GM19455 (cell line): ENCODE data around the gene VAV2.

ENCODE experiments used
- ATAC-seq: cut with Tn5 transposase; IDR thresholded peaks from one replicate; pipeline ENCODE4 v1.9.1; 2021; ENCODE audit not compliant: unreplicated experiment

Gene VAV2

DNA sequence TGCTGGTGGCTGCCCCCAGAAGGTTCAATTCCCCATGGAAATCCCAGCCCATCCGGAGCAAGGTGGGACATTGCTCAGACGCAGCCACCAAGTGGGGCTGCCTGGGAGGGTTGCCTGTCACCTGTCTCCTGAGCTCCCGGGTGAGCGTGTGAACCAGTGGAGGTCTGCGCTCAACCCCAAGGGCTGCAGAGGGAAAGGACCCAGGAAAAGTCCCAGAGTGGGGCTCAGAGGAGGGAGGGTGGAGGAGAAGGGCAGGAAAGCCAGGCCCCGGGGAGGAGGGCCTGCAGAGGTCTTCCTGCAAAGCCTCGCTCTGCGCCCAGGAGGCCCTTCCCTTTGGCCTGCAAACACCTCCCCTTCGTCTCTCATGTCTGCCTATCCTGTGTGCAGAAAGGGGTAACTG lies 134.5 kb downstream of the VAV2 start:
- ATAC-seq, result no peak

DNA sequence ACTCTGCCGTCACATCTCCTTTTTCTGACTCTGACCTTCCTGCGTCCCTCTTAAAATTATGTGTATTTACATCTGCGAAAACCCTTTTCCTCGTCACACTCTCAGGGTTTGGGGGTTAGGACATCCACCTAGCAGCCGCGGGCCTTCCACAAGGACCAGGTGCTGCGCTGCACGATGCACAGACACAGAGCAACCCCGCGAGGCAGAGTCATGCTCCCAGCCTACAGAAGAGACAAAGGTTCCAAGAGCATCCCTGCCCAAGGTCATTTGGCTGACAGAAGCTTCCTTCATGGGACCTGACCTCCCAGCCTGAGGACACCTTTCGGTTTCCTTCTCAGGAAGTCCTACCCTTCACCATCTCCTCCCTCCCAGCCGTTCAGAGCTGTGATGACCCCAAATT lies 135.3 kb downstream of the VAV2 start:
- ATAC-seq, result no peak

DNA sequence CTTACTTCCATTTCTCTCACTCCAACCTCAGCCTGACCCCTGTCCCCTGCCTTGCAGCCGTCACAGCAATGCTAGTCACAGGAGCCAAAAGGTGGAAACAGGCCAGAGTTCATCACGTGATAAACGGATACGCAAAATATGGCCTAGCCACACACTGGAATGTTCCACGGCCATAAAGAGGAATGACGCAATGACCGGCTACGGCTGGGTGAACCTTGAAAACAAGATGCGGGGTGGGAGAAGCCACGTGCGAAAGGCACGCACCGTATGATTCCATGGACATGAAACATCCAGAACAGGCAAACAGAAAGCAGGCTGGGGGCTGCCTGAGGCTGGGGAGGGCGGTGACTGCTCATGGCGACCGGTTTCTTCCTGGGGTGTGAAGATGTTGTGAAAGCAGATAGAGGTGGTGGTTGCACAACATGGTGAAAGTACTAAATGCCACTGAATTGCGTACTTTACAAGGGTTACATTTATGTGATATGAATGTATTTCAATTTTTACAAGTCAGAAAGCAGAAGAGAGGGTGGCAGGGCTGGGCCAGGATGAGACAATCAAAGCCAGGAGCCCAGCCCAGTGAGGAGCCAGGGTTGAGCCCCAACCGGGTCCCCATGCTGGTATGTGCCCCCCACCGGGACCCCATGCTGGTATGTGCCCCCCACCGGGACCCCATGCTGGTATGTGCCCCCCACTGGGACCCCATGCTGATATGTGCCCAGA lies 136.2 kb downstream of the VAV2 start:
- no peak for ATAC-seq

DNA sequence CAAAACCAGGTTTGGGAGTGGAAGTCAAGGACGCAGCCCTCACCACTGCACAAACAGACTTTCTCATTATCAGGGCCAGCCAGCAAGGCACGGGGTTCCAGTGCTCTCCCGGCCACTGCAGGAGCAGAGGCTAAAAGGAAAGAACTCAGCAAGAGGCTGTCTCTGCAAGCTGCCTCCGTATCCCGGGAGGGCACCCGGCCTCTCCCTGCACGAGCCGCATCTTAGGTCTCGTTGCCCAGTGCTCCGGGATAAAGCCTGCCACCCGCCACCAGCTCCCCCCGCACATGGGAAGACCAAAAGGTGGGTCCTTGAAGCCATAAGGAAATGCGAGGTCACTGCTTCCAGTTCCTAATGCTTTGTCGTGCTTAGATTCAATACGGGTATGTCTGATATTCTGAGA lies 136.8 kb downstream of the VAV2 start:
- ATAC-seq, result no peak

DNA sequence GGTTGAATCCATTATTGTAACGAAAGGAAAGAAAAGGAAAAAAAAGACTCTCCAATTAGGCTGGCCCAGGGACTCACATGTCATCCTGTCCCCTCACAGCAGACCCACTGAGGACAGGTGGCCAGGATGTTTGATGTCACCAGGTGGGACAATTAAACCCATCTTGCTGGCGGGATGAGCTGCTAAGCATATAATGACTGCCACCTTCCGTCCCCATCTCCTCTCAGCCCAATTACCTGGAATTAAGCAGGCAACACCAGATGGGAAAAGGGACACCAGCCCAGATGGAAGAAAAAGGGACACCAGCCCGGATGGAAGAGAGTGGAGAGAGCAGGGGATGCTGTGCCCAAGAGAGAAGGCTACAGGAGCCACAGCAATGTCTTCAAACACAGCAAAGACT lies 137.4 kb downstream of the VAV2 start:
- ATAC-seq, result no peak

DNA sequence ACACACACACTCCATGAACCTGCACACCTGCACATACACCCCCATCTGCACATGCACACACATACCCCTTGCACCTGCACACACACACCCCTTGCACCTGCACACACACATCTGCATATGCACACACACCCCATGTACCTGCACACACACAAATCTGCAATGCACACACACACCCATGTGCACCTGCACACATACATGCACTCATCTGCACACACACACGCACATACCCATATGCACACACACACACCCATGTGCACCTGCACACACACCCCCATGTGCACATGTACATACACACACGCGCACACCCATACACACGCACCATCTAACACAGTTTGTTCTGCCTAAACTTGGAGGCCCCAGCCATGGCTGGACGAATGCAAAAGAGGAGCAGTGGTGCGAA lies 138.1 kb downstream of the VAV2 start:
- no peak for ATAC-seq

DNA sequence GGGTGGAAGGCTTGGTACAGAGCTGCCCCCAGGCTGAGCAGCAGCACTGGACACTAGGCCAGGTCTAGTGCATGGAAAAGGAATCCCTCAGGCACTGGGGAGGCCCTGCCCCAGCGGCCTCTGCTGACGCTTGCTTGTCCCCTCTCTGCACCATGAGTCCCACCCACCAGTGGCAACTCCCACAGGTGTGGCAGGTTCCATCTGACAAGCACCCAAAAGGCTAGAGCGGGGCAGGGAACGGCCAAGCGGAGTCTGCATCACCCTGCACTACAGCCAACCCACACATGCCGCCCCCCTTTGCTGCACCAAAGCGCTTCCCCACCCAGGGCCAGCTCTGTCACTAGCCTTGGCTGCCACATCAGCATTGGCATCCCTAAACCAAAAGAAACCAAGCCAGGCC lies 138.8 kb downstream of the VAV2 start:
- ATAC-seq, result no peak

DNA sequence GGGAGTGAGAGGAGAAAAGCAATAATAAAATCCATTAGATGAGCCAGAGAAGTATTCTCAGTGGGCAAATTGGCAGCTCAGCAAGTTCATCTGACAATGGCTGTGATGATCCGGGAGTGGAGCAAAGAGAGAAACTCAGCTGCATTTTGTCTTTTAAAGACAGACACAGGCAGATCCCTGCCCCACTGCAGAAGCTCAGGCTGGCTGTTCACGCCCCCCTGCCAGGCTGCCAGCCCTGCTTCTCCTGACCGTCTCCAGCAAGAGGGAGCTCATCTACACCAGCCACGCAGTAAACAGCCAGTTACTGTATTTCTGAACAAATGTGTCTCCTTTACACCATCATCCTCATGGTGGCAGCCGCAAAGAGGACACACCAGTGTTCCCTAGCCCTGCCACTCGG lies 139.7 kb downstream of the VAV2 start:
- ATAC-seq, result no peak

DNA sequence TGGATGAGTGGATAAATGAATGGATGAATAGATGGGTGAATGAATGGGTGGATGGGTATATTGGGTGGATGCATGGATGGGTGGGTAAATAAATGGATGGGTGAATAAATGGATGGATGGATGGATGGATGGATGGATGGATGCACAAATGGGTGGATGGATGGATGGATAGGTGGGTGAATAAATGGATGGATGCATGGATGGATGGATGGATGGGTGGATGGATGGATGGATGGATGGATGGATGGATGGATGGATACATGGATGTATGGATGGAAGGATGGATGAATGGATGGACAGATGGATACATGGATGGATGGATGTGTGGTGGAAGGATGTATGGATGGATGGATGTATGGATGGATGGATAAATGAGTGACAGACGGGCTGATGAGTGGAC lies 140.4 kb downstream of the VAV2 start:
- ATAC-seq, result no peak

DNA sequence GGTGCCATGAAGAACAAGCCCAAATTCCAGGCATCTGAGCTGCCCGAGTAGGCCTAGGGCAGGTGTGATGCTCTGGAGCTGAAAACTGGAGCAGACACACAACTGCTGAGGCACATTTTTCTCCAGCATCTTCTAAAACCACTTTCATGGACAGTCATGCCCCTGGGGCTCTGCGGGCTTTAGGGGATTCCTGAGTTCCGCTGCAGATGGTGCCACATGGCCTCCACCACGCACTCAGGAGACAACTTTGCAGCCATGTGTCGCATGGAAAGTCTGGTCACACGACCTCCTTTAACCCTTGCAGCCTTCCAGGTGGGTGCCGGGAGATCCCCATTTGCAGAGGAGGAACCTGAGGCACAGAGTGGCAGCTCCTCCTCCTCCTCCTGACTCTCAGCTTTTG lies 141.2 kb downstream of the VAV2 start:
- no peak for ATAC-seq

DNA sequence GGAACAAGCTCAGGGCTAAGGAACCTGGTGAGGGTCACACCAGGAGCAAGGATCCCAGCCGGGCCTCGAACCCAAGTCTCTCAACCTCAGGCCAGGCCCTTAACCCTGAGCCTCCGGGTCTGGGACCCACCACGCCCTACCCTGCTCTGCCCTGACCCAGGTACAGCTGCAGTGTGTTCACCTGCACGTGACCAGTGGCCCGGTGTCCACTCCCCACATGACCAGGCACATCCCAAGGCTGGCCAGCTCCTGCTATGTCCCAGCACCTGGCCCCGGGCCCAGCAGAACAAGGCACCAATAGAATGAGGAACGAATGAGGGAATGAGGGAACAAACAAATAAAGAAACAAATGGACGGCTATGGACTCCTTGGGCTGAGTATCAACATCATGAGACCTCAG lies 142.0 kb downstream of the VAV2 start:
- ATAC-seq, result no peak

DNA sequence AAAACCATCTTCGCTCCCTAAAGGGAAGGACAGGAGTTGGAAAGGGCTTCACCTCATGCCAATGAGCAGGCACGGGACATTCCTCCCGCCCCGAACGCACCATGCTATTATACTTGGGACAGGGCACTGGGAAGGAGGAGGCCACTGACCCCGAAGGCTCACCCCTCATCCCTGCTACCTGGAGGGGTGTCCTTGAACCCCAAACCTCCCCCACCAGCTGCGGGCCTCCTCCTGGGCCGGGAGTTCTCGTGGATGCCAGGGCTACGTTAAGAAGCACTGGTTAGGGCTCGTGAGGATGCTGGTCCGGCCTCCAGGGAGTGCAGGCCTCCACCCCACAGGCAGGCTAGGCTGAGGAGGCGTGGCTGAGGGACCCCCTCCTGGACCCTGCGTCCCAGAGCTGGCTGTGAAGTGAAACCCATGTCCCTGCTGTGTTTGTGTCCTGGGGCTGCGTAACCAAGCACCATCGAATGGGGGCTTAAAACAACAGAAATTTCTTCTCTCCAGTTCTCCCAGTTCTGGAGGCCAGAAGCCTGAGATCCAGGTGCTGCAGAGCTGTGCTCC lies 142.9 kb downstream of the VAV2 start:
- no peak for ATAC-seq

DNA sequence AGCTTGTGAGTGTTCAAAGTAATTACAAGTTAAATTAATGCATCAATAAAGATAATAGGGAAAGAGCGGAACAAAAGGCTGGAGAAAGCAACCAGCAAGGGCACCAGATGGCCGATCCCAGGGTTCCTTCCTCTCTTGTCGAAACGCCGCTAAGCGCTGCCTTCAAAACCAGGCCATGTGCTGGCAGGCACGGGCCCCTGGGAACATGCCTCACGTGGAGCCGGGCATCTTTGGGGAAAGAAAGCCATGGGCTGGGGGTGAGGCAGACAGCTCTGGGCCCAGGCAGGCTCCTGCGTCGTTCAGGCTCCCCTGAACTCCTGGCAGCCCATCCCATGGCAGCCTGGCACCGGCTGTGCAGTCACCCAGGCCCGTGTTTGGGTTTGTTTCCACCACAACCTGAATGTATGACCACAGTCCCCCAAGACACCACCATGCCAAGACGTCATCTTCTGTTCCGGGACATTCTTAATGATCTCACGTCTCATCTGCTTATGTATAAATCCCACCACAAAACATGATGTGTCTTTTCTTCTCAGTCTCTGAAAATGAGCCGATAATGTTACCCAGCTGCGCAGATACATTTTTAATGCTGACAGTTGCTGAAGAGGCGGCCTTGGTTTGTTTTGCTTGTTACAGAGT lies 143.5 kb downstream of the VAV2 start:
- no peak for ATAC-seq

DNA sequence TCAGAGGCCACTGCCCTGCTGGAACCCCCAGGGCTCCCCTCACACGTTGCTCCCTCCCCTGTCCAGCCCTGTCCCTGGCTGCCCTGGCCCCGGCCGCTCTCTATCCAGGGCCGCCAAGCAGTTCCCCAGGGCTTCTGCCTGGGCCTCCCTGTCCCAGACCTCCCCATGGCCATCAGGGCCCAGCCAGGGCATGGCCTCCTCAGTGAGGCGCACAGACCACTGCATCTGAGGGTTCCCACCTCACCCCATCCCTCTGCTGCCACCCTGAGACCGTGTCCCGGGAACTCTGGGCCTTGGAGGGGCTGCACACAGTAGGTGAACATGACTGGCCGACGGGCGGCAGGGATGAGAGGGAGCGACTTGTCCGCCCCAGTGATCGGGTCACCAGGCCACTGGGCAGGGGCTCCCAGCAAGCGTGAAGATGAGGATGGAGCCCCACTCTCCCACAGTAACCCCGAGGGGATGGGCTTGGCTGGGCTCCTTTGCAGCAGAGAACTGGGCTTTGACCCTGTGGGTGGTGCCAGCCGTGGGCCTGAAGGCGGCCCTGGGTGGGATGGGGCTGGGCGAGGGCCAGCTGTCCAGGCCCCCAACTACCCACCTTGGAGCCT lies 145.5 kb downstream of the VAV2 start:
- ATAC-seq, result no peak

DNA sequence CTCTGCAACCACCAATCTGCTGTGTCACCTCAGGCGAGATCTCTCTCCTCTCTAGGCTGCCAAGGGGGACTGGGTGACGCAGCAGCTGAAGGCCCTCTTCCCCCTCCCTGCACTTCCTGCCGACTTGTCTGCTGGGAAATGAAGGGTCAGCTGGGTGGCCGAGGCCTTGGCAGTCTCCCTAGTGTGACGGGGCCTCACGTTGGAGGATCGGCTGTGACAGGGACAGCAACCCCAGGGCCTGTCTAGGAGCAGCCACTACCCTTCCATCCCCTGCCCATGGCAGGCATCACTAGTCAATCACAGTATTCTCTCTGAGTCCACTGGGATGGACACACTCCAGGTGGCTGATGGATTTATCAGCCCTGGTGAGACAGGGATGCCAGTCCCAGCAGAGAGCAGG lies 146.7 kb downstream of the VAV2 start:
- no peak for ATAC-seq

DNA sequence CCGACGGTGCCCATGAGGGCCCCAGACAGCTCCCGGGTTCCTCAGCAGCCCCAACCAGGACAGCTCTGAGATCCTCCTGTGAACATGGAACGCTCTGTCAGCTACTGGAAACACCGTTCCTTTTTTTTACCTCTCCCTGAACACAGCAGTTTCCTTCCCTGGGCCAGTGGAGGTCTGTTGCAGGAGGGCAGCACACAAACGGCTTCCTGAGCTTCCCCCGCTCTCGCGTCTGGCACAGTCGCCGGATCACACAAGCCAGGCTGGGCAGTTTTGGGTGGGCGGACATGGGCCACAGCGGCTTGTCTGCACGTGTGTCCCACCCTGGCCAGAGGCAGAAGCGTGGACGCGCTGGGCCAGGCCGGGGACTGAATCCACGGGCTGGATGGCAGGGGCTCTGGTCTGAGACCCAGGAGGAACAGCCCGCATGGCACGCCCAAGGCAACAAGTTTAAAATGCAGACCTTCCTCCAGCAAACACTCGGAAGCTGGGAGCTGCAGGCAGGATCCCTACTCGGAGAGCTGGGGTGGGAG lies 147.2 kb downstream of the VAV2 start:
- ATAC-seq, result no peak

DNA sequence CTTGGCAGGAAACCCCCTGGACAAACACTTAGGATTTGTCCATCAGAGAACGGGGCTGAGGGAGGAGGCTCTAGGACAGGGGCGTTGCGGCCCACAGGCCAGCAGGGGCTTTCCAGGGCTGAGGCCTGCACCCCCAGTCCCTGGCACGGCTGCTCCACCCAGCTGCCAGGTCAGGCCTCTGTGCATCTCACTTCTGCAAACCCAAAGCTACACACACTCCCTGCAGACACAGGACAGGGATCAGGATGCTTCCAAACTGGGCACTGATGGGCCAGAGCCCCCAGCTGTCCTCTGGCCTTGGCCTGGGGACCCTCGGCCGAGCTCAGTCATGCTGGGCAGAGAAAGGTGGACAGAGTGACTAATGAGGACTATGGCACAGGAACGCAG lies 147.7 kb downstream of the VAV2 start:
- ATAC-seq, result no peak

DNA sequence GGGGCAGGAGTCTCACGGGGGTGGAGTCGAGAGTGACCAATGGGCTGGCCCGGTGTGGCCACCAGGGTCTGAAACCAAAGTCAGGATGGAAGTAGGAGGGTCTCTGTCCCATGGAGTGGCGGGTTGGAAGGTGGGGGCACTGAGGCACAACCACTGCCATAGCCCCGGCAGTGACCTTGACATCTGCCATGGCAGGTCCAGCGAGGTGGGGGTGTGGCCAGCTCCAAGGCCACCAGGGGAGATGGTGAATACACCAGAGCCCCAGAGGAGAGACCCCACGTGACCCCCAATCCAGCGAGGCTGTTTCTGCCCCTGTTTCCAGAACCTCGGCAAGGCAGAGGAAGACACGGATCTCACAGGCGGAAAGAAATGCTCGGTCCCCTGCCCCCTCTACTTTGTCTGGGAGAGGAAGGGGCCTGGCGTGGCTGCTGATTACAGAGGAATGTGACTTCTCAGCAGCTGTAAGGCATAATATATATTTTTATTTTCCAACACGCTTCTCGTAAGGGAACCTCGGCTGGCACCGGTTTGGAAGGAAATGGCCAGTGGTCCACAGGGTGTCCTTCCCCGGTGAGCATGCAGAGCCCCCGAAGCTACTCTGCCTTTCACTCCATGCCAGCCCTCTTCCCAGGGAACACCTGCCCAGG lies 148.2 kb downstream of the VAV2 start:
- ATAC-seq, result no peak

DNA sequence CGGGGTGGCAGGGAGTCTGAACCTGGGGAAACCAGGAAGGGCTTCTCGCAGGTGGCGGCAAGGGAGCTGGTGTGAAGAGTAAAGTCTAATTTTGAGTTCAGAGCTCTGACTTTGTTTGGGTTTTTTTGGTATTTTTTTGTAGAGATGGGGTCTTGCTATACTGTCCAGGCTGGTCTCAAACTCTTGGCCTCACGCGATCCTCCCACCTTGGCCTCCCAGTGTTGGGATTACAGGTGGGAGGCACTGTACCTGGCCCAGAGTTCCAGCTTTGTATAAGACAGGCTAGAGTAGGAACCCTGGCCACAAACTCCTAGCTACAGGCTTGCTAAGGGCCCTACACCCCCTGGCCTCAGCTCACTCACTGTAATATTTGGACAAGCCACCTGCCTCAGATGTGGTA lies 148.9 kb downstream of the VAV2 start:
- no peak for ATAC-seq

DNA sequence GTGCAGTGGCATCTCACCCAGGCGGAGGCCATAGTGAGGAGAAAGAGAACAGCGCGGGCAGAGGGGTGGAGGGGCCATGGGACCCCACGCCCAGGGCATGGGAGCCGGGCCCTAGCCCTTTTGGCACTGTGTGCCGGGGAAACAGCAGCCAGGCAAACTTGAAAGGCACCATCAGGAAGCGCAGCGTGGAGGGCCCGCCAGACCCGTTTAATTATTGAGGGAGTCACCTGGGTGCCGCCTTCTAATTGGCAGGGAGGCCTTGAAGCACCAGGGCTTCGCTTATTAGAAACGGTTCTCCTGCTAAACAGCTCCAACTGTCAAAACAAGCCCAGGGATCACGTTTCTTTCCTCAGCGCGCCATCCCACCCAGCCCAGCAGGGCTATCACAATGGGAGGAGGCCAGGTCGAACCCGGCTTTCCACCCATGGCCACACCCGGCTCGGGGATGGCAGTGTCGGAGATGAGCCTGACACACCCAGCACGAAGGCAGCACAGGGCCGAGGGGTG lies 149.3 kb downstream of the VAV2 start:
- ATAC-seq, result no peak

DNA sequence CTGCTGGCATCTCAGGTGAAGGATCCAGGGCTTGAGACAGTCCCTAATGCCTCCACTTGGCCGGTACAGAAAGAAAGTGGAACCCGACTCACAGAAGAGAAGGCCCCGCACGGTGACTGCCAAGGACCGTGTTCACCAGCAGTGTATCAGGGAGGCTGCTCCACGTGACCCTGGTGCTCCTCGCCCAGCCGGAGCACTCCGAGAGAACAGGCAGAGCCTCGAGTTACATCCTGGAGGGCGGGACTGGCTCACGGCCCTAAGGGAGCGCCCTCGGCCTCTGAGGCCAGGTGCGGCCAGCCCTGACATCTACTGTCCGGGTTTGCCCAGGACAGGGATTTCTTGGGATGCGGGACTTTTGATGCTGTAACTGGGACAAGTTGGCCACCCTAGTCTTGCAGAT lies 149.9 kb downstream of the VAV2 start:
- ATAC-seq, result no peak
